Measurements from ENCODE around the gene OGFR. TPM values are rescaled to one million over a fixed set of nuclear protein-coding genes. Genes with fewer than 3 reads are reported as not detected.

Gene OGFR
- total RNA-seq, 1 donor from 2014 or later, result 47.2 TPM

DNA sequence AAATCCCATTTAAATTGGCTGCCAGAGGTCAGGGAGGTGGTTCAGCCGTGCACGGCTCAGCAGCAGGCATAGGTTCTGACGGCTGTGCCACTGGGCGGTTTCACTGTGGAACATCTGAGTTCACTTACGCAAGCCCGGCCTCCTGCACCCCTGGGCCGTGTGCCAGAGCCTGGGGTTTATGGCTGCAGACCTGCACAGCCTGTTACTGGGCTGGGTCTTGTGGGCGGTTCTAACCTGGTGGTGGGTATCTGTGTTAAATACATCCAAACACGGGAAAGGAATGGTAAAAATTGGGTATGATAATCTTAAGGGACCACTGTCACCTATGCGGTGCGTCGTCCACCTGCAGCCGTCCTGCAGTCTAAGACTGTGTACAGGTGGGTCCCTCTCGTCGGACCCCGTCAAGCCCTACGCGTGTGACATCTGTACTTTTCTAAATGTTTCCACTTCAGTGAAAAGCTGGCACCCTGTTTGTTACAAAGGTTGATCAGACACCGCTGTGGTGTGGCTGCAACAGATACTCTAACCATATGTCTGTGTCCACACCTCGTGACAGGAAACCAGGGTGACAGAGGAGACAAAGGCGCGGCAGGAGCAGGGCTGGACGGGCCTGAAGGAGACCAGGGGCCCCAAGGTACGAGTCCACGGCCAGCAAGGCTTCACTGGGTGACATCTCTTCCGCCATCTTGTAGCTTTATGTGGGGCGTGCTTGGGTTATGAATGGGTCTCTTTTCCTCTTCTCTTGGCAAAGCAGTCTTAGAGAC is 33.7 kb downstream of the OGFR start:
- H3K27ac Mint-ChIP-seq (ENCODE audit: unreplicated experiment), result no peak overlapping the region
- H3K36me3 Mint-ChIP-seq (ENCODE audit: unreplicated experiment), result peaks cover 2% of the 10 kb centered on the region
- no peak overlapping the region for H3K4me3 Mint-ChIP-seq (ENCODE audit: unreplicated experiment)
- no peaks in the 10 kb centered on the region for H3K9me3 Mint-ChIP-seq (ENCODE audit: unreplicated experiment)
- TF ChIP-seq, protein P1, sequence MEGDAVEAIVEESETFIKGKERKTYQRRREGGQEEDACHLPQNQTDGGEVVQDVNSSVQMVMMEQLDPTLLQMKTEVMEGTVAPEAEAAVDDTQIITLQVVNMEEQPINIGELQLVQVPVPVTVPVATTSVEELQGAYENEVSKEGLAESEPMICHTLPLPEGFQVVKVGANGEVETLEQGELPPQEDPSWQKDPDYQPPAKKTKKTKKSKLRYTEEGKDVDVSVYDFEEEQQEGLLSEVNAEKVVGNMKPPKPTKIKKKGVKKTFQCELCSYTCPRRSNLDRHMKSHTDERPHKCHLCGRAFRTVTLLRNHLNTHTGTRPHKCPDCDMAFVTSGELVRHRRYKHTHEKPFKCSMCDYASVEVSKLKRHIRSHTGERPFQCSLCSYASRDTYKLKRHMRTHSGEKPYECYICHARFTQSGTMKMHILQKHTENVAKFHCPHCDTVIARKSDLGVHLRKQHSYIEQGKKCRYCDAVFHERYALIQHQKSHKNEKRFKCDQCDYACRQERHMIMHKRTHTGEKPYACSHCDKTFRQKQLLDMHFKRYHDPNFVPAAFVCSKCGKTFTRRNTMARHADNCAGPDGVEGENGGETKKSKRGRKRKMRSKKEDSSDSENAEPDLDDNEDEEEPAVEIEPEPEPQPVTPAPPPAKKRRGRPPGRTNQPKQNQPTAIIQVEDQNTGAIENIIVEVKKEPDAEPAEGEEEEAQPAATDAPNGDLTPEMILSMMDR (IDR thresholded peaks at IDR 0.05), result no peak
- H3K27me3 Mint-ChIP-seq (ENCODE audit: unreplicated experiment), result peaks cover 2% of the 10 kb centered on the region
- DNase-seq (ENCODE audit: extremely low spot score, unreplicated experiment), result no peak
- H3K4me1 Mint-ChIP-seq (ENCODE audit: unreplicated experiment), result peaks cover 3% of the 10 kb centered on the region

DNA sequence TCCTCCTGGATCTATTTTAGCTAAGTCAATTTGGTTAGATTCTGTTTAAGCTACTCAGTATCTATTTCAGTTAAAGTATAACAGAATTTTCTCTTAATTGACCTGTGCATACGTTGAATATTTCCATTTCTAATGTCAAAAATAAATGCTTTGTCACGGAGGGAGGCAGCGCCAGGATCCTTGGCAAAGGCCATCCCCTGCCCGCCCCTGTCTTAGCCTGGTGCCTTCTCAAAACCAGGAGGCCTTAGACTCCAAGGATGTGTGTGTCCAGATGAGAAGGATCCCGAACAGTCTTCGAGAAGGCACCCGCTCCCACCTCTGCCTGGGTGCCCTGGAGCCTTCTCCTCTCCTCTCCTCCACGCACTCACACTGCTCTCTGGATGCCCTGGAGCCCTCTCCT is 34.6 kb downstream of the OGFR start:
- Mint-ChIP-seq H3K36me3 (ENCODE audit: unreplicated experiment) (peaks cover 5% of the 10 kb centered on the region), H3K4me1 (ENCODE audit: unreplicated experiment) (peaks cover 1% of the 10 kb centered on the region), H3K27me3 (ENCODE audit: unreplicated experiment) (peaks cover 2% of the 10 kb centered on the region), H3K4me3 (ENCODE audit: unreplicated experiment) (no peak overlapping the region), H3K27ac (ENCODE audit: unreplicated experiment) (no peak overlapping the region), H3K9me3 (ENCODE audit: unreplicated experiment) (no peaks in the 10 kb centered on the region)
- TF ChIP-seq, protein P1 (IDR thresholded peaks at IDR 0.05), result no peak
- DNase-seq (ENCODE audit: extremely low spot score, unreplicated experiment), result no peak

DNA sequence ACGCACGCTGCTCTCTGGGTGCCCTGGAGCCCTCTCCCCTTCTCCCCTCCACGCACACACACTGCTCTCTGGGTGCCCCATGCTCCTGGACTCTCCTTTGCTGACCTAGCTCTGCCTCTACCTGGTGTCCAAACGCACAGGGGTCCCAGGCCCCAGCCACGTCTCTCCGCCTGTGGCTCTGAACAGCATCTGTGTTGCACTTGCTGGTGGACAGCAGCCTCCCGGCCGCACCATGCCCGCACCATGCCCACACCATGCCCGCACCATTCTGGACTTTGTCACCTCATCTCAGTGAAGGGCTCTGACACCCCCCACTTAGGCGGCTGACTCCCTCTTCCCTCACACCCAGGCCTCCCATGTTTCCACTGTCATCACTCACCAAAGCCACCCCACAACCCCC is 35.2 kb downstream of the OGFR start:
- no peak overlapping the region for H3K4me3 Mint-ChIP-seq (ENCODE audit: unreplicated experiment)
- DNase-seq (ENCODE audit: extremely low spot score, unreplicated experiment), result no peak
- no peaks in the 10 kb centered on the region for H3K9me3 Mint-ChIP-seq (ENCODE audit: unreplicated experiment)
- H3K27ac Mint-ChIP-seq (ENCODE audit: unreplicated experiment), result no peak overlapping the region
- TF ChIP-seq, protein P1 (IDR thresholded peaks at IDR 0.05), result no peak
- H3K27me3 Mint-ChIP-seq (ENCODE audit: unreplicated experiment), result peaks cover 2% of the 10 kb centered on the region
- peaks cover 5% of the 10 kb centered on the region for H3K36me3 Mint-ChIP-seq (ENCODE audit: unreplicated experiment)
- peaks cover 1% of the 10 kb centered on the region for H3K4me1 Mint-ChIP-seq (ENCODE audit: unreplicated experiment)

DNA sequence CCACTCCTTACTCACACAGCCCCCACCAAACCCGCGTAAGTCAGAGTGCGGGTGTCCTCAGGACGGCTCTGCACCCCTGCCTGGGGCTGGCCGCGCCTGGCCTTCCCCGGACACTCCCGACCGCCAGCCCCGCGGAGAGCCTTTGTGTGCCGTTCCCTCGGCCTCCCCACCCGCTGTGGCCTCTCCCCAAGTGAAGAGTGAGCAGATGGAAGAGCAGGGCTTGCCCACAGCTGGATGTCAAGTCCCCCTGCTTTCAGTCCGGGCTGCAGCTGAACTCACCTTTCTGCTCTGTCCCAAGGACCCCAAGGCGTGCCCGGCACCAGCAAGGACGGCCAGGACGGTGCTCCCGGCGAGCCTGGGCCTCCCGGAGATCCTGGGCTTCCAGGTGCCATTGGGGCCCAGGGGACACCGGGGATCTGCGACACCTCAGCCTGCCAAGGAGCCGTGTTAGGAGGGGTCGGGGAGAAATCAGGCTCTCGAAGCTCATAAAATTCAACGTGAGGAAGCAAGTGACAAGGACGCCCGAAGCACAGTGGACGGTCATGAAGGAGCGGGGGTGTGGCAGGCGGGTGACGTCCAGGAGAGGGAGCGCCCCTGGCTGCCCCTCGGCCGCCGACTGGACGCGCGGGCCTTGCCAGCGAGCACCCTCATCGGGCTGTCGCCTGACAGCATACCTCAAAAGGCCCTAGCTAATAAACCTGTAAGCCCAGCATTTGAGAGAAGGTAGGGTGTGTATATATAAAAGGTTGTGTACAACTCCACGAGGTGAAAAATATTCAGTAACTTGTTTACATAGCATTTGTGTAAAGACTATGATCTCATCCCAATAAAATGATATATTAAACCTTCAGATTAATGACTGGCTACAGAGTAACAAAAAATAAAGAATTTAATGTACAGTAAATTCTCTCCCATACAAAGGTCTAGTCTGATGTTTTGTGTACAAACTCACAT is 35.9 kb downstream of the OGFR start:
- H3K4me3 Mint-ChIP-seq (ENCODE audit: unreplicated experiment), result no peak overlapping the region
- H3K27ac Mint-ChIP-seq (ENCODE audit: unreplicated experiment), result no peak overlapping the region
- H3K4me1 Mint-ChIP-seq (ENCODE audit: unreplicated experiment), result peaks cover 1% of the 10 kb centered on the region
- TF ChIP-seq, protein P1 (IDR thresholded peaks at IDR 0.05), result no peak
- H3K9me3 Mint-ChIP-seq (ENCODE audit: unreplicated experiment), result no peaks in the 10 kb centered on the region
- DNase-seq (ENCODE audit: extremely low spot score, unreplicated experiment), result no peak
- H3K27me3 Mint-ChIP-seq (ENCODE audit: unreplicated experiment), result peaks cover 2% of the 10 kb centered on the region
- H3K36me3 Mint-ChIP-seq (ENCODE audit: unreplicated experiment), result peaks cover 7% of the 10 kb centered on the region

DNA sequence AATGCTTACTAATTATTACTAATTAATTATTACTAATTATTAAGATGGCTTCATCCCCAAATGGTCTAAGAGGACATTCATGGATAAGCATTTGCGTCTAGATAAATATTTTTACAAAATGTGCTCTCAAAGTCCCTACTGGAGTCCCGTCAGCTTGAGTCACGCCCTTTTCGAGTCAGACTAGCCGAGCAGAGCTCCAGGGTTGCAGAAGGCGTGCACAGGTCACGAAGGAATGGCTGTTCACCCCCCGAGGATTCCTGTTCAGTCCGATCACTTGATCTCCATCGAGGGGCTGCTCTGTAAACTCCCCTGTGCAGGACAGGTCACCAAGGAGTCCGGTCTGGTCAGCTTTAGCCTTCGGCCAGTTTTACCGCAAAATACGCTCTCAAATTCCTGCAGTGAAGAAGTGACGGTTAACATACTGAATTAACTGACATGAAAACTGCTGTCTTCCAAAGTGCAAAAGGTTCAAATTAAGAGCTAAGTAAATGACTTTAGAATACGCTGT is 37.1 kb downstream of the OGFR start:
- no peak for DNase-seq (ENCODE audit: extremely low spot score, unreplicated experiment)
- no peak overlapping the region for H3K27ac Mint-ChIP-seq (ENCODE audit: unreplicated experiment)
- no peaks in the 10 kb centered on the region for H3K27me3 Mint-ChIP-seq (ENCODE audit: unreplicated experiment)
- H3K4me1 Mint-ChIP-seq (ENCODE audit: unreplicated experiment), result peaks cover 1% of the 10 kb centered on the region
- no peaks in the 10 kb centered on the region for H3K9me3 Mint-ChIP-seq (ENCODE audit: unreplicated experiment)
- peaks cover 12% of the 10 kb centered on the region for H3K36me3 Mint-ChIP-seq (ENCODE audit: unreplicated experiment)
- H3K4me3 Mint-ChIP-seq (ENCODE audit: unreplicated experiment), result no peak overlapping the region
- TF ChIP-seq, protein P1 (IDR thresholded peaks at IDR 0.05), result no peak
